HepG2 (cell line): Measurements from ENCODE around the gene ROM1. TPM values are rescaled to one million over a fixed set of nuclear protein-coding genes. Genes with fewer than 3 reads are reported as not detected.
A peak's percentile ranks its signal among the peaks of the same experiment; 100 is the strongest.
"Not testable (repeated sequence)": the region's sequence is repeated elsewhere in the genome, so short reads cannot be mapped to it uniquely, and the experiment has no call there.

Source experiments
- ATAC-seq: fragments of 200-7000 bp; cut with Tn5 transposase; 3 replicates; pipeline ENCODE4 v1.9.1; 2020; ENCODE audit warnings: mild to moderate bottlenecking, moderate library complexity
- BruUV-seq: library from RNA; stranded (reverse); fragments of 400-500 nt; replicated peaks from 2 replicates; lab custom pipeline; 2021; lab: Mats Ljungman, UMichigan
- CTCF ChIA-PET: fragments of 300-600 bp; formaldehyde crosslinking; extraction: SDS; loops from one replicate; lab custom pipeline; 2021; ENCODE audit warnings: low total read pairs, inconsistent platforms, low intra/inter-chr PET ratio; lab: Yijun Ruan, JAX
- POLR2A ChIA-PET: fragments of 350-600 bp; sonication (Branson Sonifier 250); formaldehyde crosslinking; loops from one replicate; lab custom pipeline; 2020; ENCODE audit warnings: antibody characterized with exemption, inconsistent platforms; lab: Yijun Ruan, JAX
- DNase-seq: peaks from one replicate; pipeline ENCODE4 v3.0.0-alpha.2; 2015; ENCODE audit warnings: low spot score
- FAIRE-seq: peaks from 3 replicates; lab custom pipeline; 2011; peaks lifted over from hg19 to GRCh38; lab: Jason Lieb, UNC
- H2AFZ ChIP-seq: one replicate; pipeline ENCODE4 v1.6.1; 2011; ENCODE audit warnings: low read length, inconsistent platforms
- H3K27ac ChIP-seq: fragments of 300-600 bp; 3 replicates; pipeline ENCODE4 v1.8.0; 2011; ENCODE audit warnings: mixed run types, mild to moderate bottlenecking, mixed read lengths, low read length, inconsistent platforms; ENCODE audit not compliant: insufficient read depth; ENCODE audit errors: extremely low read length
- H3K27me3 ChIP-seq, 2 experiments: fragments of 200-600 bp in 1 of 2; 2 replicates in 1 of 2; 3 replicates in 1 of 2; pipeline versions ENCODE4 v1.6.0 to v1.8.0; 2011; ENCODE audit warnings: low read length in 2 of 2, mild to moderate bottlenecking in 2 of 2, moderate library complexity in 2 of 2, inconsistent platforms in 1 of 2; ENCODE audit not compliant: insufficient read depth in 2 of 2, control insufficient read depth in 1 of 2
- H3K36me3 ChIP-seq, 2 experiments: fragments of 200-600 bp in 1 of 2; replicated peaks in 1 of 2; 2 replicates in 1 of 2; 3 replicates in 1 of 2; pipeline versions ENCODE4 v1.5.1 to v1.8.0; 2011; ENCODE audit warnings: low read length in 2 of 2, inconsistent platforms in 1 of 2; ENCODE audit not compliant: insufficient read depth in 2 of 2, control insufficient read depth in 1 of 2
- H3K4me1 ChIP-seq: 2 replicates; pipeline ENCODE4 v1.5.1; 2012; ENCODE audit warnings: low read length, inconsistent platforms; ENCODE audit not compliant: insufficient read depth
- H3K4me2 ChIP-seq: 2 replicates; pipeline ENCODE4 v1.6.0; 2011; ENCODE audit warnings: low read depth, low read length, inconsistent platforms
- H3K4me3 ChIP-seq, 3 experiments: fragments of 200-600 bp in 1 of 3; sonication (generic), shearing (Covaris generic) in 1 of 3; replicated peaks in 1 of 3; 2 replicates each; pipeline ENCODE4 v1.5.1; 2011 to 2016; ENCODE audit warnings: low read length in 3 of 3, inconsistent platforms in 2 of 3, low read depth in 2 of 3, mild to moderate bottlenecking in 2 of 3, control low read depth in 1 of 3, mixed read lengths in 1 of 3; ENCODE audit not compliant: insufficient read depth in 1 of 3
- H3K79me2 ChIP-seq: one replicate; pipeline ENCODE4 v1.6.1; 2011; ENCODE audit warnings: low read length, inconsistent platforms; ENCODE audit not compliant: insufficient read depth
- H3K9ac ChIP-seq: 2 replicates; pipeline ENCODE4 v1.6.0; 2011; ENCODE audit warnings: mild to moderate bottlenecking, low read depth, low read length, inconsistent platforms; ENCODE audit not compliant: insufficient read depth
- H3K9me3 ChIP-seq: 2 replicates; pipeline ENCODE4 v1.5.1; 2012; ENCODE audit warnings: mild to moderate bottlenecking, low read length
- H4K20me1 ChIP-seq: 2 replicates; pipeline ENCODE4 v1.6.0; 2011; ENCODE audit warnings: inconsistent platforms, mild to moderate bottlenecking, low read length, moderate library complexity; ENCODE audit not compliant: insufficient read depth
- ZNF121 ChIP-seq: sonication (generic); formaldehyde crosslinking; IDR thresholded peaks from 2 replicates; pipeline ENCODE4 v1.5.0; 2020; ENCODE audit warnings: mild to moderate bottlenecking, missing genetic modification reagents
- WGBS: methylation state at CpG from one replicate; pipeline ENCODE4 v1.1.6; 2017; ENCODE audit warnings: low lambda C conversion rate; 5-methylcytosine and 5-hydroxymethylcytosine counted together
- in situ Hi-C: cut with HindIII; loops from 2 replicates; pipeline ENCODE4 v1.10.0; 2017; ENCODE audit warnings: low pct_unique_long_range_greater_than_20kb; ENCODE audit not compliant: extremely low pct_ligation_motif_present
- intact Hi-C: fragments of 100-400 bp; cut with micrococcal nuclease; formaldehyde crosslinking; loops from one replicate; pipeline ENCODE4 v1.10.0; 2022; ENCODE audit not compliant: unreplicated experiment
- polyA plus RNA-seq, 8 experiments: library from polyadenylated mRNA; depleted of rRNA in 3 of 8; stranded (reverse) in 7 of 8; unstranded in 1 of 8; fragments of >200 nt; fragmentation: Illumina TruSeq in 4 of 8; extraction: Trizol in 4 of 8; gene quantifications; 2 replicates each; pipeline versions ENCODE4 v1.2.1 to v1.2.3, GENCODE V29; 2011 to 2016; ENCODE audit warnings: low read depth in 4 of 8, missing spikeins in 1 of 8, mixed read lengths in 1 of 8; ENCODE audit not compliant: insufficient read depth in 1 of 8
- total RNA-seq, 5 experiments: library from RNA; depleted of rRNA; stranded (reverse); fragments of >200 nt; fragmentation: Illumina TruSeq; extraction: Trizol; gene quantifications; 2 replicates each; pipeline ENCODE4 v1.2.3, GENCODE V29; 2016; ENCODE audit warnings: low read depth in 1 of 5

The ROM1 gene
- total and polyA plus RNA-seq, 2 of the 13 experiments (the other 11 are each of a cell fraction or from before 2014, with no cell fraction given) = 1.2 to 2.4 TPM

DNA sequence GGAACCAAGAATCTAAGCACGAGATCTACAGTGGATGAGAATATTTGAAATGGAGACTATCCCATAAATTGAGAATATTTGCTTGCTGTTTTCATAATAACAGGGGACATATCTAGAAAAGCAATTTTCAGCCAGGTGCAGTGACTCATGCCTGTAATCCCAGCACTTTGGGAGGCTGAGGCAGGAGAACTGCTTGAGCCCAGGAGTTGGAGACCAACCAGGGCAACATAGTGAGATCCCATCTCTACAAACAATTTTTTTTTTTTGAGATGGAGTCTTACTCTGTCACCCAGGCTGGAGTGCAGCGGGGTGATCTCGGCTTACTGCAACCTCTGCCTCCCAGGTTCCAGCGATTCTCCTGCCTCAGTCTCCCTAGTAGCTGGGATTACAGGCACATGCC, 31.3 kb upstream of the ROM1 start:
- CTCF ChIA-PET, H3K27me3 ChIP-seq, H3K9ac ChIP-seq, ATAC-seq, H3K79me2 ChIP-seq, FAIRE-seq, H3K4me1 ChIP-seq, H3K27ac ChIP-seq, BruUV-seq, intact Hi-C loops, H3K4me2 ChIP-seq, H4K20me1 ChIP-seq, H2AFZ ChIP-seq, H3K9me3 ChIP-seq, in situ Hi-C loops, H3K4me3 ChIP-seq, DNase-seq: not testable (repeated sequence)
- peaks cover 14 to 33% of the 10 kb centered on the region in 2 experiments for H3K36me3 ChIP-seq
- TF ChIP-seq ZNF121 (CRISPR knock-in tag) = 0 out of 2 replicates have a peak, but pooled peaks have one; percentile 7
- POLR2A ChIA-PET = interaction anchor here (1.4 to 2.6 kb wide), 2 partner anchors 8 to 10 kb away, joined by 6 to 12 read pairs; partner anchors contain the start of genes EEF1G and TUT1
- WGBS = 95% methylated on average over 4 of the region's 4 CpGs

DNA sequence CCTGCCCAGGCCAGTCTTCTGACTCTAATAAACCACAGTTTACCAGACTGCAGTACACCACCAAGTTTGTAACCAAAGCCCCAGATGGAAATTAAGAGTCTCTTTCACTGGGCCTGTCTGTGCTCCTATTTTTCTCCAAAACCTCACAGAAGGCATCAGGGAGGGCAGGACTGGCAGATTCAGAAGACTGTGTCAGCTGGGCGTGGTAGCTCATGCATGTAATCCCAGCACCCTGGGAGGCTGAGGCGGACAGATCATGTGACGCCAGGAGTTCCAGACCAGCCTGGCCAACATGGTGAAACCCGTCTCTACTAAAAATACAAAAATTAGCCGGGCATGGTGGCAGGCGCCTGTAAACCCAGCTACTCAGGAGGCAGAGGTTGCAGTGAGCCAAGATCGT, 27.7 kb upstream of the ROM1 start:
- H2AFZ ChIP-seq, ATAC-seq, H3K27me3 ChIP-seq, H3K79me2 ChIP-seq, H3K4me3 ChIP-seq, H4K20me1 ChIP-seq, intact Hi-C loops, FAIRE-seq, H3K9ac ChIP-seq, CTCF ChIA-PET, BruUV-seq, DNase-seq, in situ Hi-C loops, H3K27ac ChIP-seq, H3K4me2 ChIP-seq, H3K9me3 ChIP-seq: not testable (repeated sequence)
- POLR2A ChIA-PET = interaction anchor here (0.9 to 2.3 kb wide), 2 partner anchors 11 to 143 kb away, joined by 3 to 10 read pairs; partner anchors contain the start of genes EEF1G and TTC9C
- Histone ChIP-seq H3K4me1 (peaks cover 36% of the 10 kb centered on the region), H3K36me3 (peaks cover 10 to 19% of the 10 kb centered on the region in 2 experiments)
- 98% methylated on average over 7 of the region's 7 CpGs for WGBS
